GM23248 (cell line): ENCODE measurements around the gene TRAF1. TPM values are rescaled to one million over a fixed set of nuclear protein-coding genes. Genes with fewer than 3 reads are reported as not detected.

ENCODE experiments used
- DNase-seq: peaks from one replicate; pipeline ENCODE4 v3.0.0-alpha.2; 2015
- H2AFZ ChIP-seq: fragments of 200-600 bp; sonication (generic); 2 replicates; pipeline ENCODE4 v1.6.1; 2016; ENCODE audit warnings: antibody characterized with exemption
- H3F3A ChIP-seq: fragments of 200-600 bp; sonication (generic); 2 replicates; pipeline ENCODE4 v1.6.1; 2016; ENCODE audit warnings: mild to moderate bottlenecking, antibody characterized with exemption, mixed run types; ENCODE audit not compliant: insufficient read depth
- H3K27ac ChIP-seq: fragments of 200-600 bp; sonication (generic); 2 replicates; pipeline ENCODE4 v1.5.1; 2016; ENCODE audit warnings: mild to moderate bottlenecking
- H3K27me3 ChIP-seq: fragments of 200-600 bp; sonication (generic); replicated peaks from 2 replicates; pipeline ENCODE4 v1.6.1; 2016; ENCODE audit warnings: mild to moderate bottlenecking; ENCODE audit not compliant: insufficient read depth
- H3K36me3 ChIP-seq: fragments of 200-600 bp; sonication (generic); 2 replicates; pipeline ENCODE4 v1.6.1; 2016; ENCODE audit warnings: low read depth, mild to moderate bottlenecking
- H3K4me1 ChIP-seq: fragments of 200-600 bp; sonication (generic); 2 replicates; pipeline ENCODE4 v1.6.1; 2016; ENCODE audit warnings: mild to moderate bottlenecking; ENCODE audit not compliant: insufficient read depth
- H3K4me2 ChIP-seq: fragments of 200-600 bp; sonication (generic); one replicate; pipeline ENCODE4 v1.6.1; 2016; ENCODE audit warnings: mild to moderate bottlenecking; ENCODE audit not compliant: unreplicated experiment
- H3K4me3 ChIP-seq: fragments of 200-600 bp; sonication (generic); 2 replicates; pipeline ENCODE4 v1.5.1; 2016; ENCODE audit warnings: mild to moderate bottlenecking
- H3K79me2 ChIP-seq: fragments of 200-600 bp; sonication (generic); 2 replicates; pipeline ENCODE4 v1.6.1; 2016; ENCODE audit warnings: mild to moderate bottlenecking; ENCODE audit not compliant: insufficient read depth
- H3K9ac ChIP-seq: fragments of 200-600 bp; sonication (generic); 2 replicates; pipeline ENCODE4 v1.6.1; 2016; ENCODE audit warnings: mild to moderate bottlenecking
- H3K9me2 ChIP-seq: fragments of 200-600 bp; sonication (generic); 2 replicates; pipeline ENCODE4 v1.6.1; 2016; ENCODE audit warnings: mixed run types, mild to moderate bottlenecking, moderate library complexity; ENCODE audit not compliant: insufficient read depth
- H3K9me3 ChIP-seq: fragments of 200-600 bp; sonication (generic); one replicate; pipeline ENCODE4 v1.6.1; 2017; ENCODE audit warnings: low read depth
- H4K20me1 ChIP-seq: fragments of 200-600 bp; sonication (generic); 2 replicates; pipeline ENCODE4 v1.6.0; 2016; ENCODE audit not compliant: insufficient read depth
- EZH2 ChIP-seq: fragments of 200-600 bp; sonication (generic); IDR thresholded peaks from 2 replicates; pipeline ENCODE4 v1.6.1; 2018; ENCODE audit warnings: antibody characterized with exemption, mild to moderate bottlenecking; ENCODE audit not compliant: insufficient read depth, poor library complexity, severe bottlenecking
- EZH2phosphoT487 ChIP-seq: fragments of 200-600 bp; sonication (generic); IDR thresholded peaks from 2 replicates; pipeline ENCODE4 v1.6.1; 2018; ENCODE audit warnings: antibody characterized with exemption, moderate library complexity, mild to moderate bottlenecking, low read depth; ENCODE audit not compliant: insufficient read depth
- WGBS, 2 experiments: methylation state at CpG; one replicate each; pipeline ENCODE4 v1.1.6; 2015 to 2017; ENCODE audit warnings: low lambda C conversion rate in 2 of 2, low coverage in 1 of 2; ENCODE audit errors: missing lambda C conversion rate in 2 of 2; 5-methylcytosine and 5-hydroxymethylcytosine counted together
- in situ Hi-C: fragments of 300-500 bp; cut with MboI; formaldehyde crosslinking; loops from 2 replicates; pipeline ENCODE4 v1.15.0; 2020
- polyA plus RNA-seq: library from polyadenylated mRNA; unstranded; fragments of >200 nt; fragmentation: Nextera tagmentation; extraction: Ambion mirVana; gene quantifications from 2 replicates; pipeline ENCODE4 v1.2.1, GENCODE V29; 2016
- total RNA-seq: library from RNA; depleted of rRNA; stranded (reverse); fragments of >200 nt; shearing (Covaris generic); gene quantifications from 2 replicates; pipeline ENCODE4 v1.2.3, GENCODE V29; 2014

TRAF1 gene
- total and polyA plus RNA-seq, 2 experiments from 2014 or later: 0.54 to 0.75 TPM

GRCh38 chr9:120877276-120878034, 49.1 kb downstream of the TRAF1 start:
- H3K27me3 ChIP-seq: no peaks in the 10 kb centered on the region
- in situ Hi-C loops: no loop called here
- H3K79me2 ChIP-seq: no peaks in the 10 kb centered on the region
- no peaks in the 10 kb centered on the region; the same call in 1 of the 2 replicates for H3K36me3 ChIP-seq
- 9 to 10% methylated on average over 27 to 33 of the region's 63 CpGs for WGBS, 2 experiments
- peak overlapping the region; percentile 63 for H3K9ac ChIP-seq
- TF ChIP-seq EZH2 (no peak), EZH2phosphoT487 (no peak)
- peak; percentile 72 for DNase-seq
- H2AFZ ChIP-seq: peak overlapping the region; percentile 90
- H3K4me1 ChIP-seq: no peaks in the 10 kb centered on the region
- peak overlapping the region; percentile 71 for H3K4me3 ChIP-seq
- H3F3A ChIP-seq: no peaks in the 10 kb centered on the region
- peak overlapping the region; percentile 76 for H3K4me2 ChIP-seq
- H3K9me3 ChIP-seq: no peaks in the 10 kb centered on the region
- no peaks in the 10 kb centered on the region for H4K20me1 ChIP-seq
- H3K27ac ChIP-seq: no peak overlapping the region
- H3K9me2 ChIP-seq: no peaks in the 10 kb centered on the region

- DNase-seq: peak; percentile 71
- no peaks in the 10 kb centered on the region for H3K9me3 ChIP-seq
- H3K27me3 ChIP-seq: no peaks in the 10 kb centered on the region
- H3K36me3 ChIP-seq: no peaks in the 10 kb centered on the region; the same call in 1 of the 2 replicates
- peak within 1 kb of the TSS; percentile 95 for H3K4me2 ChIP-seq
- in situ Hi-C loops: no loop called here
- peak within 1 kb of the TSS; percentile 93 for H3K4me3 ChIP-seq
- peak within 1 kb of the TSS; percentile 92 for H3K9ac ChIP-seq
- H3F3A ChIP-seq: no peaks in the 10 kb centered on the region
- H4K20me1 ChIP-seq: no peaks in the 10 kb centered on the region
- peak within 1 kb of the TSS; percentile 75 for H3K27ac ChIP-seq
- TF ChIP-seq EZH2phosphoT487: no peak
- no peak for TF ChIP-seq EZH2
- no peaks in the 10 kb centered on the region for H3K9me2 ChIP-seq
- 1% methylated on average over 19 to 29 of the region's 45 CpGs for WGBS, 2 experiments
- H2AFZ ChIP-seq: peak within 1 kb of the TSS; percentile 94
- H3K79me2 ChIP-seq: no peaks in the 10 kb centered on the region
- H3K4me1 ChIP-seq: no peaks in the 10 kb centered on the region
Measured at GRCh38 chr9:120876842-120877240, 49.8 kb downstream of the TRAF1 start, which contains the start of gene PHF19. TSS of gene PHF19 (minus strand) at chr9:120877188. CDS start at chr9:120874741, 2,447 bp downstream.

DNA sequence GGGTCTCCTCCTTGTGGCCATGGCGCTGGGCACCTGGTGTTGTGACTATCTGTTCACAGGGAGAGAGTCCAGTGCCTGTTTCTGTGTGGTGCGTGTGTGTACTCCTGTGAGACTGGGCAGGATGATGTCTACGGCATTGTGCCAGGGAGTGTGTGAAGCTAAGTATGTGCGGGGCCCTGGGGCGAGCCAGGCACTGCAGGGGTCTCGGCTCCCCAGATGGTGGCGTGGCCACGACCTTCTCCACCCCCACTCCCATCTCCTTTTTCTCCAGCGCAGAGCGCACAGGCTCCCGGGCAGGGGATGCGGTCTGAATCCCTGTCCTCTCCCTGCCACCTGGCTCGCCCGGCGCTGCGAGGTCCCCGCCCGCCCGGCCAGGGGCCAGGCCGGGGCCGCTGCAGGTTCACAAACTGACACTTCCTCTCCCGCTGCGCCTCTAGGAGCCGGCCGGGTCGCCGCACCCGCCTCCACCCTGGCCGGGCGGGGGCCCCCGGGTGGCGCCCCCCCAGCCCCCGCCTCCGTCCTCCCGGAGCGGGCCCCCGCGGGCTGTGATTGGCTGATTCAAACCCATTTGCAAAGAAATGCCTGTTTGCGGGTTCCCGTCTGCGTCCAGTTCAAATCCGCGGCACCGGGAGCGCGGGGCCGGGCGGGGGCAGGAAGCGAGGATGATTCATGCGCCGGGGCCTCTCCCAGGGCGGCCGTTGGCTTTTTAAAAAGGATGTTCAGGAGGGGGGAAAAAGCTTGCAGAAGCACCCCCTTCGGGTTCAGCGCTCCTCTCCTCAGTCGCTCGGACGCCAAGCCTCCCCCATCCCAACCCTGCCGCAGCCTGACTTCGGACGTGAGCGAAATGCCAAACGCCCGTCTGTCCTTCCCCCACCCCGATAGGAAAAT, 50.4 kb downstream of the TRAF1 start:
- in situ Hi-C loops: no loop called here
- no peaks in the 10 kb centered on the region for H3K9me3 ChIP-seq
- H3K9me2 ChIP-seq: no peaks in the 10 kb centered on the region
- peak overlapping the region; percentile 92 for H3K9ac ChIP-seq
- no peaks in the 10 kb centered on the region for H3K27me3 ChIP-seq
- H2AFZ ChIP-seq: peak overlapping the region; percentile 94
- 3% methylated on average over 33 to 55 of the region's 65 CpGs for WGBS, 2 experiments
- peak overlapping the region; percentile 75 for H3K27ac ChIP-seq
- H3K4me3 ChIP-seq: peak overlapping the region; percentile 93
- H3K79me2 ChIP-seq: no peaks in the 10 kb centered on the region
- peak; percentile 93 for DNase-seq
- peak overlapping the region; percentile 95 for H3K4me2 ChIP-seq
- no peak for TF ChIP-seq EZH2phosphoT487
- TF ChIP-seq EZH2: no peak
- no peaks in the 10 kb centered on the region; the same call in 1 of the 2 replicates for H3K36me3 ChIP-seq
- H3F3A ChIP-seq: no peaks in the 10 kb centered on the region
- no peaks in the 10 kb centered on the region for H4K20me1 ChIP-seq
- H3K4me1 ChIP-seq: no peaks in the 10 kb centered on the region

DNA sequence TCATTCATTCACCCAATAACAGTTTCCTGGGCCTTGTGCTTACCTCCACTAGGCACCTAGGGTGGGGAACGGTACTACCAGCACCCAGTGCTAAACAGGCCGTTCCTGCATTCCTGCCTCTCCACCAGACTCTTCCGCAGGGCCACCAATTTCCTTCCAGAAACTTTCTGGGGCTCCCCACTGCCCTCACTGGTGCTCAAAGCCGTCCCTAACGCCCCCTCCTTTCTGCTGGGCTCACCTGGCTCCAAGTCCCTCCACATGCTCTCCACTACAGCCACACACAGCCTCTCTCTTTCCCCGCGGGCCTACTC, 51.0 kb downstream of the TRAF1 start:
- DNase-seq: no peak

More for the DNA sequence above, 51.0 kb downstream of the TRAF1 start:
- no peaks in the 10 kb centered on the region for H3K4me1 ChIP-seq
- no peaks in the 10 kb centered on the region for H4K20me1 ChIP-seq
- WGBS, 2 experiments: 35 to 37% methylated on average over 7 of the region's 7 CpGs
- H3K9me3 ChIP-seq: no peaks in the 10 kb centered on the region
- H3F3A ChIP-seq: no peaks in the 10 kb centered on the region
- H3K36me3 ChIP-seq: no peaks in the 10 kb centered on the region; the same call in 1 of the 2 replicates
- H3K9me2 ChIP-seq: no peaks in the 10 kb centered on the region
- peak overlapping the region; percentile 92 for H3K9ac ChIP-seq
- TF ChIP-seq EZH2 (no peak), EZH2phosphoT487 (no peak)
- peak overlapping the region; percentile 94 for H2AFZ ChIP-seq
- H3K4me2 ChIP-seq: peak overlapping the region; percentile 95
- no peaks in the 10 kb centered on the region for H3K79me2 ChIP-seq
- peak overlapping the region; percentile 93 for H3K4me3 ChIP-seq
- in situ Hi-C loops: no loop called here
- H3K27me3 ChIP-seq: no peaks in the 10 kb centered on the region
- H3K27ac ChIP-seq: peak overlapping the region; percentile 75; the same call in 1 of the 2 replicates
